ENCODE measurements around the gene SWAP70.

The SWAP70 gene

DNA sequence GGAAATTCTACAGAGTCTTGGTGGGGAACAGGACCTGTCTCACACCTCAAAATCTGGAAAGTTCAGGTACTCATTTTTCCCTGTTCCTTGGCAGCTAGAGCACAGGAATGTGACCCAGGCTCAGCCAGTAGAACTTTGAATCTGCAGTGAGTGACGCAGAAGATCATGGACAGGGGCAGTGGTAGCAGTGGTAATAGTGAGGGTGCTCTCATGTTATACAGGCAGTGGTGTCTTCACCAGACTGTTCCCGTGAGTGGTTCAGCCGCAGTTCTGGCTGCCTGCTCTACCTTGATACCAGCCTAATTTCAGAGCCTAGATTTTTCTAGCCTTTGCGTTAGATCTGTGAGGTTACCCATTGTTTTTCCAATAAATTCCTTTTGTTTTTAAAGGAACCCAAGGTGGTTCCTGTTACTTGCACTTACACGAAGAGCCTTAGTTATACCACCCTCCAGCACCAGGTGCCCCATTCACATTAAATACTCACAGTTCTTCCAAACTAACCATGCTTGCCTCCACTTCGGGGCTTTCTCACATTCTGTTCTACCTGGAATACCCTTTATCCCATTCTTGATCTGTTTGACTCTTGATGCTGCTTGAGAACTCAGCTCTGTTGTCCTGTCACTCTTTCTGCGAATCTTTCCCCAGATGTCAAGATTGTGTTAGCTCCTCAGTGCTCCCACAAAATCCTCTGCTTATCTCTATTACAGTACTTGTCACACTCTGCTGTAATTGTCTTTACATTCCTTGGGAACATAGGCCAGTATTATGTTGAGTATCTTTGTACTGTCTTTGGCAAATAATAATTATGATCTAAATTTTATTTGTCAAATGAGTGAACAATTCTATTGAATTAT is 47.8 kb downstream of the SWAP70 start:
- peaks cover 6% of the 10 kb centered on the region for H3K36me3 ChIP-seq (ENCODE audit: insufficient read depth, low read length)
- no peaks in the 10 kb centered on the region for H3K27me3 ChIP-seq (ENCODE audit: control insufficient read depth, insufficient read depth, low read length)
- peaks cover 9% of the 10 kb centered on the region for H3K4me1 ChIP-seq (ENCODE audit: control insufficient read depth, insufficient read depth, low read length)
- H3K9me3 ChIP-seq (replicated peaks; ENCODE audit: low read length), result no peaks in the 10 kb centered on the region
- no peak overlapping the region for H3K9ac ChIP-seq (ENCODE audit: low read depth, low read length)
- no peak overlapping the region for H3K4me2 ChIP-seq (ENCODE audit: low read length)
- H3K4me3 ChIP-seq (ENCODE audit: low read length), result no peak overlapping the region

DNA sequence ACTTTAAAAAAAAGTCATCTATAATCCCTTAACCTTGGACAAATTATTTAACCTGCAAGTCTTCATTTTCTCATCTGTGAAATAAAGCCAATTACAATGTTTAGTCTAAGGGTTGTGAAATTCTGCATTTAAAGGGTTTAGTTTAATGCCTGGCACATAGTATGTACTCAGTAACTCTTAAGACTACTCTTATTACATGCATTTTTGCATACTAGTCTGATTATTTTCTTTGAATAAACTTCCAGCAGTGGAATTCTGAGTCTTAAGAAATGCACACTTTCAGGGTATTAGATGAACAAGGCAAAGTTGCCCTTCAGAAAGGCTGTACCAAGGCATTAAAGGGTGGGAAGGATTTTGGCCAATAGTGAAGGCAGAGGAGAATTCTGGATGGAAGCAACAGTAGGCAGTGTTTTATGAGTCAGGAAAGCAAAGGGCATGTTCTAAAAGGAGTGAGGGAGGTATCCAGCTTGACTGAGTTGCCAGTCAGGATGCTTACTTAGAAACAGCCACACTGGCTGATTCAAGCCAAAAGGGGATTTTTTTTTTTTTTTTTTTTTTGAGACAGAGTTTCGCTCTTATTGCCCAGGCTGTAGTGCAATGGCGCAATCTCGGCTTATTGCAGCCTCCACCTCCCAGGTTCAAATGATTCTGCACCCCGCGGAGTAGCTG is 50.5 kb downstream of the SWAP70 start:
- H3K9me3 ChIP-seq (replicated peaks; ENCODE audit: low read length), result no peaks in the 10 kb centered on the region
- peaks cover 19% of the 10 kb centered on the region for H3K4me1 ChIP-seq (ENCODE audit: control insufficient read depth, insufficient read depth, low read length)
- no peak overlapping the region for H3K9ac ChIP-seq (ENCODE audit: low read depth, low read length)
- no peak overlapping the region for H3K4me3 ChIP-seq (ENCODE audit: low read length)
- no peaks in the 10 kb centered on the region for H3K27me3 ChIP-seq (ENCODE audit: control insufficient read depth, insufficient read depth, low read length)
- no peak overlapping the region for H3K4me2 ChIP-seq (ENCODE audit: low read length)
- H3K36me3 ChIP-seq (ENCODE audit: insufficient read depth, low read length), result peaks cover 6% of the 10 kb centered on the region

DNA sequence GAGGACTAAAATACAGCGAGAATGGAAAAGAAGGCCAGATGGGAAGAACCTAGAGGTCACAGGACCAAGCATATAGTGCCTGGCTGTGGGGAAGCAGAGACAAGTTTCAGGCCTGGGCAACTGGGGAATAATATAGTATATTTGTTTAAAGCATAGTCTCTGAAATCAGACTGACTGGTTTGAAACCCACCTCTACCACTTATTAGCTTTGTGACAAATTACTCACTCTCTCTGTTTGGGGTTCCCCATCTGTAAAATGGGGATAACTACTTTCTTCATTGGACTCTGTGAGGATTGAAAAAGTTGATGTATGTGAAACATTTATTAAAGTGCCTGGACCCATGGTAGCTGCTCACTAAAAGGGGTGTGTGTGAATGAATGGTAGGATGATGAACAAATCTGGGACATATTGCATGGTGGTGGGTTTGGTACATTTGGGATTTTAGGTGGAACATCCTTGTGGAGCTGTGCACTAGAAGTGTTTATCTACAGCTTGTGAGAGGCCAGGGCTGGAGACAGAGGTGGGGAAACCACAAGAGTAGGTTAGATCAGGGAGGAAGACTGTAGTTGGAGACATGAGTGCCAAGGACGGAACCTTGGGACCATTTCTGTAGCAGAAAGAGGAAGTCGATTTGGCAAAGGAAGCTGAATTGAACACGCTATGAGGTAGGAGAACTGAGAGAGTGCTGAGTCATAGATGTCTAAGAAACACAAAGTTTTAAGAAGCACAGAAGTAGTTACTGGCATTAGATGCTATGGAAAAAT is 52.6 kb downstream of the SWAP70 start:
- no peak overlapping the region for H3K9ac ChIP-seq (ENCODE audit: low read depth, low read length)
- H3K4me1 ChIP-seq (ENCODE audit: control insufficient read depth, insufficient read depth, low read length), result peaks cover 19% of the 10 kb centered on the region
- H3K4me3 ChIP-seq (ENCODE audit: low read length), result no peak overlapping the region
- H3K9me3 ChIP-seq (replicated peaks; ENCODE audit: low read length), result no peaks in the 10 kb centered on the region
- peak overlapping the region; percentile 47 for H3K4me2 ChIP-seq (ENCODE audit: low read length)
- peaks cover 6% of the 10 kb centered on the region for H3K36me3 ChIP-seq (ENCODE audit: insufficient read depth, low read length)
- no peaks in the 10 kb centered on the region for H3K27me3 ChIP-seq (ENCODE audit: control insufficient read depth, insufficient read depth, low read length)

DNA sequence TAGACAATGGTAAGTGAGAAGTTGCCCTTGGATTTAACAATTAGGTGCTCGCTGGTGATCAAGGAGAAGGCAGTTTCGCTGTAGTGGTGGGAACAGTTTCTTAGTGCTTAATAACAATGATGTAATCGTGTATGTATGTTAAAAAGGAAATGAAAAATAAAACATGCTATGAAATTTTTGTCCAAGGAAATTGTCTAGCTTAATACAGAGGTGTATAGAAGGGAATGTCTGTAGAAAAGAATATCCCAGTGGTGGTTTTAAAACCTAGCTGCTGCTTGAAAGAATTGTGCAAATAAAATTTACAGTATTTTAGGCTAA is 53.1 kb downstream of the SWAP70 start:
- Histone ChIP-seq H3K4me1 (ENCODE audit: control insufficient read depth, insufficient read depth, low read length) (peaks cover 19% of the 10 kb centered on the region), H3K9me3 (replicated peaks; ENCODE audit: low read length) (no peaks in the 10 kb centered on the region), H3K27me3 (ENCODE audit: control insufficient read depth, insufficient read depth, low read length) (no peaks in the 10 kb centered on the region), H3K36me3 (ENCODE audit: insufficient read depth, low read length) (peaks cover 6% of the 10 kb centered on the region), H3K4me2 (ENCODE audit: low read length) (peak overlapping the region; percentile 47), H3K4me3 (ENCODE audit: low read length) (no peak overlapping the region), H3K9ac (ENCODE audit: low read depth, low read length) (no peak overlapping the region)

DNA sequence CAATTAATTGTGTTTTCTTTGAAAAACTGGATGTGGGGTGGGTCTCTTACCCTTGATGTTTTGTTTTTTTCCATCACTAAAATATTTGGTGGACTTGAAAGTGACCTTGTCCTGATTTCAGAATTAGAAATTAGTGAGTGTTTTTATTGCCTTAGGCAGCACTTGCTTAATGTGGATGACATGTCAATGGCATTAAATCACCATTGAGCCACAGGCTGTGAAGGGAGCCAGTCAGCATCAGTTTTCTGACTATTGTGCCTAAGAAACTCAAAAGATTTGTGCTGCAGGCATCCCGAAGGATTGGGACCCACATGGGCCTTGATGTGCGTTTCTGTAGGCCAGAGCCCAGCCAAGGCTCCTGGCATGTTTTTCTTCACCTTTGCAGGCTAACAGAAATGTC is 53.8 kb downstream of the SWAP70 start:
- no peak overlapping the region for H3K4me2 ChIP-seq (ENCODE audit: low read length)
- peaks cover 19% of the 10 kb centered on the region for H3K4me1 ChIP-seq (ENCODE audit: control insufficient read depth, insufficient read depth, low read length)
- H3K4me3 ChIP-seq (ENCODE audit: low read length), result no peak overlapping the region
- H3K27me3 ChIP-seq (ENCODE audit: control insufficient read depth, insufficient read depth, low read length), result no peaks in the 10 kb centered on the region
- H3K36me3 ChIP-seq (ENCODE audit: insufficient read depth, low read length), result peaks cover 6% of the 10 kb centered on the region
- no peaks in the 10 kb centered on the region for H3K9me3 ChIP-seq (replicated peaks; ENCODE audit: low read length)
- H3K9ac ChIP-seq (ENCODE audit: low read depth, low read length), result no peak overlapping the region

DNA sequence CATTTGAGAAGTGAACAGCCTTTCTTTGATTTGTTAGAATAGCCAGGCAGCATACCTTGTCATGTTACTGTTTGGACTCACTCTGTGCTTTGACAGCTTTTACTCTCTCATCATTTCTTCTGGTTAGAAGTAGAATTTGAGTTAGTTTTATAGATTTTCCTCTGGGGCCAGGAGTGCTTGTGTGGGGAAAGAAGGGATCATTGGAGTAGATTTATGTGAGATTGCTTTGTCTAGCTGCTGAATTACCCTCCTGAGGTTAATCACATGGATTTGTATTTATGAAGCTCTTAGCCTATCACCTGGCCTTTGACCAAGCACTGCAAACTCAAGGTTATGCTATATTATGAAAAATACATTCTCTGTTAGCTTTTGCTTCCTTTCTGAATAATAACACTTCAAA is 54.3 kb downstream of the SWAP70 start:
- Histone ChIP-seq H3K9me3 (replicated peaks; ENCODE audit: low read length) (no peaks in the 10 kb centered on the region), H3K4me2 (ENCODE audit: low read length) (no peak overlapping the region), H3K4me3 (ENCODE audit: low read length) (no peak overlapping the region), H3K27me3 (ENCODE audit: control insufficient read depth, insufficient read depth, low read length) (no peaks in the 10 kb centered on the region), H3K36me3 (ENCODE audit: insufficient read depth, low read length) (peaks cover 6% of the 10 kb centered on the region), H3K4me1 (ENCODE audit: control insufficient read depth, insufficient read depth, low read length) (peaks cover 19% of the 10 kb centered on the region), H3K9ac (ENCODE audit: low read depth, low read length) (no peak overlapping the region)

DNA sequence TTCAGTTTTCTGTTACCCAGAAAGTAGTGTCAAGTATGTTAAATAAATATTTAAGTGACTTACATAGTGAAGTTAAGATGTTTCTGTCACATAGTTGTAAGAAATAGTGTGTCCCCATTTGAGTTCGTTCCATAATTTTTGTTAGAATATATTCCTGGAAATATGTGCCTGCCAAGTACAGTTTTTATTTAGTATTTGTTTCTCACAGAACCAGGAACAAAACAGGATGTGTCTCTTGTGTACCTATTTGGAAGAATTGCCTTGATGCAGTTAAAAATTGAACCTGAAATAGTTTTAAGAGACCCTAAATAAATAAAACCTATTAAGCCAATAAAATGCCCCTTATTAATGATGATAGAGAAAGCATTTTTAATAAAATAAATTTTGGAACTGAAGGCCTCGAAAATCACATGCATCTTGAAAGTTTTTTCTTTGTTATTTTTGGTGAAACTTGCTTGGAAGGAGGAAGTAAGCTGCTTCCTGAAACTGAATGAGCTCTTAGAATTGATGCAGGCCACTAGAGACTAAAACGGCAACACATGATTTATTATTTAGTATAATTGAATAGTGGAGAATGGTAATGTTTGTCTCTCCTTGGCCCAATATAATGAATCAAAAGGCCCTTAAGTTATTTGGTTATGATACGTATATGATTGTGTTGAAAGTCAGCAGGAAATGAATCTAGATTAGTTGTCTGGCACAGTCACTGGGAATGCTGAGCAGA is 55.9 kb downstream of the SWAP70 start:
- H3K9me3 ChIP-seq (replicated peaks; ENCODE audit: low read length), result no peaks in the 10 kb centered on the region
- H3K4me2 ChIP-seq (ENCODE audit: low read length), result no peak overlapping the region
- H3K36me3 ChIP-seq (ENCODE audit: insufficient read depth, low read length), result peaks cover 6% of the 10 kb centered on the region
- no peaks in the 10 kb centered on the region for H3K27me3 ChIP-seq (ENCODE audit: control insufficient read depth, insufficient read depth, low read length)
- no peak overlapping the region for H3K4me3 ChIP-seq (ENCODE audit: low read length)
- peaks cover 19% of the 10 kb centered on the region for H3K4me1 ChIP-seq (ENCODE audit: control insufficient read depth, insufficient read depth, low read length)
- no peak overlapping the region for H3K9ac ChIP-seq (ENCODE audit: low read depth, low read length)

DNA sequence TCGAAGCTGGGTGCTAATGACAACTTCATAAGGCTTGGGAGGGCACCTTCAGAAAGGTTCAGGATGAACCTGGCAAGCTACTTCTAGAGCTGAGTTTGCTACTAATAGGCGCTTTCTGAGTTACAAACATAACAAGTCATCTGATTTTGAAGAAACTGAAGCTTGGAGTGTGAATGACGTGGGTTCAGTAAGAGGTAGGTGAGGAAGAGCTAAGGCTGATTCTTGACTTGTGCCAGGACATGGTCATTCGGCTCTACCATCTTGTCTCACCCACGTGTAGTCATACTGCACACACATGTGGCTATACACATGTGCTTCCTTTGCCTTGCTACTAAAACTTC is 56.4 kb downstream of the SWAP70 start:
- no peak overlapping the region for H3K4me3 ChIP-seq (ENCODE audit: low read length)
- H3K4me2 ChIP-seq (ENCODE audit: low read length), result no peak overlapping the region
- no peaks in the 10 kb centered on the region for H3K27me3 ChIP-seq (ENCODE audit: control insufficient read depth, insufficient read depth, low read length)
- no peaks in the 10 kb centered on the region for H3K9me3 ChIP-seq (replicated peaks; ENCODE audit: low read length)
- peaks cover 6% of the 10 kb centered on the region for H3K36me3 ChIP-seq (ENCODE audit: insufficient read depth, low read length)
- H3K4me1 ChIP-seq (ENCODE audit: control insufficient read depth, insufficient read depth, low read length), result peaks cover 19% of the 10 kb centered on the region
- H3K9ac ChIP-seq (ENCODE audit: low read depth, low read length), result no peak overlapping the region

DNA sequence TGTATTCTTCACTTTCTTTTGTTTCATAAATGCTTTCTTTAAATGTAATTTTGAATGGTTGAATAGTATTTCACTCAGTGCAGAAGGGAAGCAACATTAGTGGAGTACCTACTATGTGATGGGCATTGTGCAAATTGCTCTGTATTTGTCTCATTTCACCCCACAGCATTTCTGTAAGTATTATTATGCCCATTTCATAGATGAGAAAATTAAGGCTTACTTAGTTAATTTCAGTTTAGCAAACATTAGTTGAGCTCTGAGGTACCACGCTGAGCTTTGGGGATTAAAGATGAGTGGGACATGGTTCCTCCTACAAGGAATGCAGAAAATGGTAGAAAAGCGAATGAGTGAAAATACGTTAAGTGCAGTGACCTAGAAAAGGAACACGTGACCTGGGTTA is 58.1 kb downstream of the SWAP70 start:
- H3K36me3 ChIP-seq (ENCODE audit: insufficient read depth, low read length), result peaks cover 3% of the 10 kb centered on the region
- H3K4me3 ChIP-seq (ENCODE audit: low read length), result no peak overlapping the region
- H3K4me1 ChIP-seq (ENCODE audit: control insufficient read depth, insufficient read depth, low read length), result peaks cover 20% of the 10 kb centered on the region
- H3K4me2 ChIP-seq (ENCODE audit: low read length), result no peak overlapping the region
- no peaks in the 10 kb centered on the region for H3K27me3 ChIP-seq (ENCODE audit: control insufficient read depth, insufficient read depth, low read length)
- no peak overlapping the region for H3K9ac ChIP-seq (ENCODE audit: low read depth, low read length)
- no peaks in the 10 kb centered on the region for H3K9me3 ChIP-seq (replicated peaks; ENCODE audit: low read length)

DNA sequence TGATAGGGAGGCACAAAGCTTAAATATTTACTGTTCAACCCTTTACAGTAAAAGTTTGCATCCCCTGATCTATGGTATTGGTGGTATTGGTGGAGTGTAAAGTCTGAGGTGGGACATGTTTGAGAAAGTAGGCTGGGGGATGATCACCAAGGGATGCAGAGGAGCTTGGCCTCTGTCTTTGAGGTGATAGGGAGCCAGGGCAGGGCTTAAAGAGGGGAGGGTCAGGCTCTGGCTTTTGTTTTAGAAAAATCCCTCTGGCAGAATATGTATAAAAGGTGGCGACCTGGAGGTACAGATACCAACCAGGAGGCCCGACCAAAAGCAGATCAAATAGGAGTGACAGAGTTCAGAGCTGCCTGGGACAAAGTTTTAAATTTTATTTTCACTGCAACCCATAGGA is 59.0 kb downstream of the SWAP70 start:
- Histone ChIP-seq H3K9me3 (replicated peaks; ENCODE audit: low read length) (no peaks in the 10 kb centered on the region), H3K4me1 (ENCODE audit: control insufficient read depth, insufficient read depth, low read length) (peaks cover 14% of the 10 kb centered on the region), H3K4me2 (ENCODE audit: low read length) (no peak overlapping the region), H3K4me3 (ENCODE audit: low read length) (no peak overlapping the region), H3K27me3 (ENCODE audit: control insufficient read depth, insufficient read depth, low read length) (no peaks in the 10 kb centered on the region), H3K9ac (ENCODE audit: low read depth, low read length) (no peak overlapping the region), H3K36me3 (ENCODE audit: insufficient read depth, low read length) (peaks cover 10% of the 10 kb centered on the region)

DNA sequence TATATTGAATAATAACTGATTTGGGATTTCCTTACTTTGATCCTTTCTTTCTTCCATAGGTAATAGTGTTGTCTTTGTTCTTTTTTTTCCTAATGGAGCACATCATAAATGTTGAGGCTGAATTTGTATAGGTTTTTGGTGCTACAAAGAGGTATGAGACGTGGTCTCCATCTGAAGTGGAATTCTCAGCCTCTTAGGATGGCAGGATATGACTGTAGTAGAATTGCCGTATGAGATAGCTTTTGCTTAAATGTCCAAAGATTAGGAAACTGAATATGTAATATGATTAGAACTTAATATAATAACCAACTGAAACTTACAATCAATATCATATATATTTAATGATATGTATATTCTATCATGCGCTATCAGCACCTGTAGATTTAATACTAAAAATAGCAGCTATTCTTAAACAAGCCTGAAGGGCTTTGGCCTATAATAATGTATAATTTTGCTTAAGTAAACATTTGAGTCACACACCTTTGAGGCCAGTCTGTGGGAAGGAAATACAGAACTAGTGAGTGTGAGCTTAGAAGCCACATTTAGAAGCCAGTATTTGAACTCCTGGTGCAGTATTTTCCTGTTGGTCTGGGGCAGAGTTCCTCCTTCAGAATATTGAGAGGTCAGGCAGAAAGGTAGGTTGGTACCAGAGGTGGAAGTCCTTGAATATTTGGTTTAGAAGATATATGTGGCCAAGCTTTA is 62.6 kb downstream of the SWAP70 start:
- peak overlapping the region; percentile 6 for H3K9ac ChIP-seq (ENCODE audit: low read depth, low read length)
- H3K36me3 ChIP-seq (ENCODE audit: insufficient read depth, low read length), result peaks cover 33% of the 10 kb centered on the region
- H3K4me3 ChIP-seq (ENCODE audit: low read length), result no peak overlapping the region
- peak overlapping the region; percentile 5 for H3K4me2 ChIP-seq (ENCODE audit: low read length)
- peaks cover 11% of the 10 kb centered on the region for H3K4me1 ChIP-seq (ENCODE audit: control insufficient read depth, insufficient read depth, low read length)
- H3K9me3 ChIP-seq (replicated peaks; ENCODE audit: low read length), result no peaks in the 10 kb centered on the region
- H3K27me3 ChIP-seq (ENCODE audit: control insufficient read depth, insufficient read depth, low read length), result no peaks in the 10 kb centered on the region
